Liver (tissue), 9 donors: ENCODE measurements around the gene OR10P1. TPM values are rescaled to one million over a fixed set of nuclear protein-coding genes. Genes with fewer than 3 reads are reported as not detected.

Experiments
- DNase-seq: peaks from one replicate; pipeline ENCODE4 v3.0.0-alpha.2; 2017; ENCODE audit warnings: low spot score
- H3K27ac ChIP-seq, 2 donors: one replicate each; pipeline ENCODE4 v1.7.0; 2013; ENCODE audit warnings: inconsistent platforms in 2 of 2, low read length in 2 of 2, control low read depth in 1 of 2, low read depth in 1 of 2, mild to moderate bottlenecking in 1 of 2
- H3K27me3 ChIP-seq, 4 donors: one replicate each; pipeline versions ENCODE4 v1.6.1 to v1.7.0; 2013; ENCODE audit warnings: low read length in 3 of 4, inconsistent platforms in 1 of 4, mild to moderate bottlenecking in 1 of 4, moderate library complexity in 1 of 4; ENCODE audit not compliant: control insufficient read depth in 4 of 4, insufficient read depth in 4 of 4
- H3K36me3 ChIP-seq, 4 donors: one replicate each; pipeline versions ENCODE4 v1.6.1 to v1.7.0; 2013; ENCODE audit warnings: low read length in 3 of 4, mild to moderate bottlenecking in 3 of 4, low read depth in 1 of 4, moderate library complexity in 1 of 4; ENCODE audit not compliant: control insufficient read depth in 4 of 4, insufficient read depth in 3 of 4
- H3K4me1 ChIP-seq, 4 donors: one replicate each; pipeline versions ENCODE4 v1.6.1 to v1.7.0; 2013; ENCODE audit warnings: low read length in 3 of 4, mild to moderate bottlenecking in 3 of 4, moderate library complexity in 1 of 4; ENCODE audit not compliant: control insufficient read depth in 4 of 4, insufficient read depth in 4 of 4
- H3K4me3 ChIP-seq, 3 donors: one replicate each; pipeline versions ENCODE4 v1.6.1 to v1.7.0; 2013; ENCODE audit warnings: low read length in 3 of 3, control low read depth in 1 of 3, low read depth in 1 of 3, mild to moderate bottlenecking in 1 of 3
- H3K9ac ChIP-seq, 2 donors: one replicate each; pipeline ENCODE4 v1.7.0; 2013; ENCODE audit warnings: low read length in 2 of 2, mild to moderate bottlenecking in 2 of 2, moderate library complexity in 2 of 2, control low read depth in 1 of 2, low read depth in 1 of 2
- H3K9me3 ChIP-seq, 4 donors: one replicate each; pipeline versions ENCODE4 v1.6.1 to v1.7.0; 2013; ENCODE audit warnings: low read length in 3 of 4; ENCODE audit not compliant: control insufficient read depth in 4 of 4
- ATF3 ChIP-seq: IDR thresholded peaks from 2 replicates; pipeline ENCODE4 v1.6.1; 2016; ENCODE audit warnings: antibody characterized with exemption
- CTCF ChIP-seq: fragments of 150-350 bp; IDR thresholded peaks from 2 replicates; pipeline ENCODE4 v1.5.1; 2017; ENCODE audit warnings: improper control_type of control experiment, low read depth, low read length; ENCODE audit not compliant: missing input control
- EGR1 ChIP-seq, 2 donors: IDR thresholded peaks; 2 replicates each; pipeline ENCODE4 v1.6.1; 2016 to 2018; ENCODE audit warnings: antibody characterized with exemption in 2 of 2, low read depth in 2 of 2
- FOXA1 ChIP-seq: IDR thresholded peaks from 2 replicates; pipeline ENCODE4 v1.6.1; 2016; ENCODE audit warnings: antibody characterized with exemption
- FOXA2 ChIP-seq: IDR thresholded peaks from 2 replicates; pipeline ENCODE4 v1.6.1; 2016; ENCODE audit warnings: antibody characterized with exemption
- GABPA ChIP-seq, 2 donors: IDR thresholded peaks in 1 of 2; conservative IDR thresholded peaks in 1 of 2; 2 replicates each; pipeline ENCODE4 v1.6.1; 2016; ENCODE audit warnings: antibody characterized with exemption in 2 of 2, mild to moderate bottlenecking in 1 of 2, moderate library complexity in 1 of 2
- HNF4A ChIP-seq, 2 donors: conservative IDR thresholded peaks; 2 replicates each; pipeline ENCODE4 v1.6.1; 2016; ENCODE audit warnings: antibody characterized with exemption in 2 of 2, mild to moderate bottlenecking in 2 of 2
- HNF4G ChIP-seq: IDR thresholded peaks from 2 replicates; pipeline ENCODE4 v1.6.1; 2016; ENCODE audit warnings: antibody characterized with exemption
- JUND ChIP-seq, 2 donors: IDR thresholded peaks; 2 replicates each; pipeline ENCODE4 v1.6.1; 2016; ENCODE audit warnings: antibody characterized with exemption in 2 of 2
- MAX ChIP-seq: IDR thresholded peaks from 2 replicates; pipeline ENCODE4 v1.6.1; 2016; ENCODE audit warnings: antibody characterized with exemption
- NR2F2 ChIP-seq: IDR thresholded peaks from 2 replicates; pipeline ENCODE4 v1.6.1; 2016; ENCODE audit warnings: antibody characterized with exemption
- RAD21 ChIP-seq, 2 donors: IDR thresholded peaks; 2 replicates each; pipeline ENCODE4 v1.6.1; 2016; ENCODE audit warnings: antibody characterized with exemption in 2 of 2, mild to moderate bottlenecking in 2 of 2
- REST ChIP-seq: IDR thresholded peaks from 2 replicates; pipeline ENCODE4 v1.6.1; 2016; ENCODE audit warnings: antibody characterized with exemption, mild to moderate bottlenecking
- RXRA ChIP-seq, 2 donors: IDR thresholded peaks; 2 replicates each; pipeline ENCODE4 v1.6.1; 2017 to 2018; ENCODE audit warnings: antibody characterized with exemption in 2 of 2, mild to moderate bottlenecking in 1 of 2
- SP1 ChIP-seq: IDR thresholded peaks from 2 replicates; pipeline ENCODE4 v1.6.1; 2018; ENCODE audit warnings: antibody characterized with exemption, mild to moderate bottlenecking
- TAF1 ChIP-seq: conservative IDR thresholded peaks from 2 replicates; pipeline ENCODE4 v1.6.1; 2016; ENCODE audit warnings: antibody characterized with exemption, mild to moderate bottlenecking
- YY1 ChIP-seq: IDR thresholded peaks from 2 replicates; pipeline ENCODE4 v1.6.1; 2016; ENCODE audit warnings: antibody characterized with exemption, mild to moderate bottlenecking
- ZBTB33 ChIP-seq: IDR thresholded peaks from 2 replicates; pipeline ENCODE4 v1.6.1; 2016; ENCODE audit warnings: antibody characterized with exemption
- WGBS: extraction: QIAGEN DNeasy Blood & Tissue Kit; methylation state at CpG from one replicate; pipeline ENCODE4 v1.1.7; 2013; 5-methylcytosine and 5-hydroxymethylcytosine counted together
- polyA plus RNA-seq, 2 donors: library from polyadenylated mRNA; stranded (reverse) in 1 of 2; unstranded in 1 of 2; fragments of 200-250 nt in 1 of 2; fragments of >200 nt in 1 of 2; fragmentation: Nextera tagmentation in 1 of 2; extraction: Ambion mirVana in 1 of 2; gene quantifications; one replicate each; pipeline versions ENCODE4 v1.2.1 to v1.2.3, GENCODE V29; 2013 to 2015
- total RNA-seq, 2 donors: library from RNA; depleted of rRNA; stranded (reverse); fragments of >200 nt; gene quantifications; one replicate each; pipeline ENCODE4 v1.2.3, GENCODE V29; 2014
- donor health status: healthy.
- donor health status: healthy.
- donor health status: healthy.
- donor health status: healthy.
- donor health status: healthy.

Gene OR10P1
- total and polyA plus RNA-seq, 4 donors = not detected

GRCh38 chr12:55641595-55641994 is 4.9 kb downstream of the OR10P1 start:
- TF ChIP-seq JUND (IDR thresholded peaks at IDR 0.05) (no peak), HNF4A (conservative IDR thresholded peaks at IDR 0.05) (no peak), NR2F2 (no peak), RAD21 (IDR thresholded peaks at IDR 0.05) (no peak)
- no peak overlapping the region for H3K9ac ChIP-seq
- no peak for DNase-seq
- no peaks in the 10 kb centered on the region for H3K36me3 ChIP-seq
- WGBS = 80% methylated on average over 7 of the region's 7 CpGs
- H3K4me3 ChIP-seq = no peak overlapping the region
- H3K27me3 ChIP-seq = no peaks in the 10 kb centered on the region
- H3K4me1 ChIP-seq = peaks cover 0 to 6% (median 2%) of the 10 kb centered on the region in 4 donors
- H3K9me3 ChIP-seq = no peaks in the 10 kb centered on the region
- peak overlapping the region in 1 of 2 donors; percentile 53 for H3K27ac ChIP-seq

- Histone ChIP-seq H3K9me3 (no peaks in the 10 kb centered on the region), H3K9ac (no peak overlapping the region), H3K27me3 (no peaks in the 10 kb centered on the region), H3K36me3 (no peaks in the 10 kb centered on the region), H3K4me1 (peaks cover 0 to 6% (median 2%) of the 10 kb centered on the region in 4 donors), H3K4me3 (no peak overlapping the region), H3K27ac (peak overlapping the region; percentile 36 to 62)
- TF ChIP-seq HNF4G = no peak
- peak; percentile 19 for TF ChIP-seq YY1
- DNase-seq = no peak
- 59% methylated on average over 2 of the region's 2 CpGs for WGBS
These were observed 5.6 kb downstream of the OR10P1 start for GRCh38 chr12:55642267-55642666.

GRCh38 chr12:55642669-55643068 is 6.0 kb downstream of the OR10P1 start:
- H3K9me3 ChIP-seq = no peaks in the 10 kb centered on the region
- TF ChIP-seq RXRA (IDR thresholded peaks at IDR 0.05) = no peak
- no peak for TF ChIP-seq SP1
- no peak for TF ChIP-seq RAD21 (IDR thresholded peaks at IDR 0.05)
- TF ChIP-seq FOXA2 = no peak
- TF ChIP-seq MAX = no peak
- no peak for TF ChIP-seq HNF4A (conservative IDR thresholded peaks at IDR 0.05)
- no peak for TF ChIP-seq EGR1 (IDR thresholded peaks at IDR 0.05; ENCODE audit: low read depth in 2 of 2)
- TF ChIP-seq YY1 = no peak
- no peak for TF ChIP-seq FOXA1
- no peak for TF ChIP-seq ATF3
- no peak for TF ChIP-seq REST
- TF ChIP-seq JUND (IDR thresholded peaks at IDR 0.05) = no peak
- TF ChIP-seq HNF4G = no peak
- no peak for TF ChIP-seq TAF1
- TF ChIP-seq CTCF = no peak
- no peak for TF ChIP-seq NR2F2
- no peak for TF ChIP-seq ZBTB33
- no peak for TF ChIP-seq GABPA (IDR thresholded peaks at IDR 0.05 in 1 of 2, conservative IDR thresholded peaks at IDR 0.05 in 1 of 2)
- no peak overlapping the region for H3K4me3 ChIP-seq
- no peak for DNase-seq
- no peaks in the 10 kb centered on the region for H3K27me3 ChIP-seq
- no peaks in the 10 kb centered on the region for H3K36me3 ChIP-seq
- H3K4me1 ChIP-seq = peaks cover 0 to 6% (median 2%) of the 10 kb centered on the region in 4 donors
- H3K27ac ChIP-seq = peak overlapping the region; percentile 36 to 62
- H3K9ac ChIP-seq = no peak overlapping the region
- WGBS = 73% methylated on average over 7 of the region's 7 CpGs
